ENCODE measurements around the gene YIF1B. TPM values are rescaled to one million over a fixed set of nuclear protein-coding genes. Genes with fewer than 3 reads are reported as not detected.
A peak's percentile ranks its signal among the peaks of the same experiment; 100 is the strongest.

Gene YIF1B
- total and polyA plus RNA-seq, 2 of the 4 experiments (the other 2 are of a cell fraction), result 72.2 to 165 TPM

- no peak overlapping the region for H2BK15ac ChIP-seq (ENCODE audit: low read depth, low read length)
- no peak overlapping the region for H2BK5ac ChIP-seq (ENCODE audit: low read depth, low read length, poor library complexity, severe bottlenecking)
- no peak overlapping the region for H3K14ac ChIP-seq (replicated peaks; ENCODE audit: low read depth, low read length)
- in situ Hi-C loops (cut with MboI; ENCODE audit: low sequenced_read_pairs) (no loop called here), dilution Hi-C loops (cut with HindIII; ENCODE audit: low sequenced_read_pairs, unreplicated experiment) (no loop called here), intact Hi-C loops (cut with micrococcal nuclease) (no loop called here)
- H4K8ac ChIP-seq (ENCODE audit: low read depth in 2 of 2, low read length in 2 of 2), result no peak overlapping the region; a peak in 1 of 4 replicates
- 0 out of 2 replicates have a peak, but pooled peaks cover 5% of the 10 kb centered on the region for H3K9me1 ChIP-seq (ENCODE audit: insufficient read depth, low read length)
- no peak overlapping the region for H3K9ac ChIP-seq (ENCODE audit: low read depth, low read length)
- H3K56ac ChIP-seq (ENCODE audit: extremely low read depth, insufficient read depth, low read length), result no peak overlapping the region
- no peaks in the 10 kb centered on the region for H3K36me3 ChIP-seq (ENCODE audit: control insufficient read depth, insufficient read depth, low read length)
- H3K27me3 ChIP-seq (ENCODE audit: control insufficient read depth, insufficient read depth, low read length), result no peaks in the 10 kb centered on the region; the same call in 1 of the 2 replicates
- H3K18ac ChIP-seq (ENCODE audit: low read depth, low read length), result no peak overlapping the region
- TF ChIP-seq CTCF (conservative IDR thresholded peaks at IDR 0.05; ENCODE audit: low read depth, low read length), result no peak
- TF ChIP-seq NFE2L2 (IDR thresholded peaks at IDR 0.05; ENCODE audit: low read depth, low read length), result no peak
- TF ChIP-seq CEBPB (IDR thresholded peaks at IDR 0.05; ENCODE audit: low read depth, low read length), result no peak
- no peak for TF ChIP-seq ELK1 (IDR thresholded peaks at IDR 0.05; ENCODE audit: borderline replicate concordance, low read depth, low read length)
- no peak for TF ChIP-seq MXI1 (IDR thresholded peaks at IDR 0.05; ENCODE audit: borderline replicate concordance, low read depth, low read length)
- TF ChIP-seq BHLHE40 (IDR thresholded peaks at IDR 0.05; ENCODE audit: low read depth, low read length), result no peak
- no peak for TF ChIP-seq USF2 (IDR thresholded peaks at IDR 0.05; ENCODE audit: low read depth, low read length)
- no peak for TF ChIP-seq MAZ (IDR thresholded peaks at IDR 0.05; ENCODE audit: borderline replicate concordance, low read depth, low read length)
- TF ChIP-seq RFX5 (IDR thresholded peaks at IDR 0.05; ENCODE audit: low read depth, low read length), result no peak
- TF ChIP-seq MAFK (IDR thresholded peaks at IDR 0.05; ENCODE audit: low read depth, low read length), result no peak
- TF ChIP-seq RAD21 (IDR thresholded peaks at IDR 0.05; ENCODE audit: low read length), result no peak
- TF ChIP-seq POLR2A (IDR thresholded peaks at IDR 0.05; ENCODE audit: low read depth, low read length), result no peak
- no peak for TF ChIP-seq FOS (IDR thresholded peaks at IDR 0.05; ENCODE audit: low read depth, low read length)
- ATAC-seq (ENCODE audit: low read depth) (no peak), DNase-seq (no peak)
- no peak overlapping the region for H3K4ac ChIP-seq (ENCODE audit: low read depth, low read length)
- H3K9me3 ChIP-seq (ENCODE audit: control insufficient read depth, insufficient read depth, low read length), result no peaks in the 10 kb centered on the region
- ChIA-PET POLR2A (ENCODE audit: unreplicated experiment) (no interaction called here), CTCF (no interaction called here)
- H3K4me2 ChIP-seq (ENCODE audit: low read depth, low read length), result no peak overlapping the region
- no TSS peak for BruUV-seq (replicated peaks)
- H3K4me3 ChIP-seq (ENCODE audit: insufficient read depth, low read depth, low read length), result no peak overlapping the region
- H3K4me1 ChIP-seq (ENCODE audit: control insufficient read depth, insufficient read depth, low read length), result peaks cover 6% of the 10 kb centered on the region
- H2BK20ac ChIP-seq (ENCODE audit: low read depth, low read length), result no peak overlapping the region
- peak overlapping the region; percentile 4; the same call in 1 of the 2 replicates for H2AK5ac ChIP-seq (ENCODE audit: low read depth, low read length)
- H3K27ac ChIP-seq (ENCODE audit: insufficient read depth, low read length), result no peak overlapping the region
- 93% methylated on average over 5 of the region's 11 CpGs; no CpG with 5 or more reads in 1 of the 2 experiments for WGBS, 2 experiments (ENCODE audit: extremely low coverage in 2 of 2, insufficient read length in 1 of 2)
- no peak overlapping the region for H4K5ac ChIP-seq (ENCODE audit: low read depth, low read length)
- no peaks in the 10 kb centered on the region for H4K20me1 ChIP-seq (ENCODE audit: insufficient read depth, low read length)
- 0 out of 2 replicates have a peak overlapping the region, but pooled peaks have one; percentile 20 for H4K91ac ChIP-seq (ENCODE audit: insufficient read depth, low read depth, low read length)
- peak overlapping the region; percentile 37 for H2AFZ ChIP-seq (replicated peaks; ENCODE audit: low read length, poor library complexity)
- peak overlapping the region; percentile 59 for H2AK9ac ChIP-seq (replicated peaks; ENCODE audit: low read depth, low read length, poor library complexity)
- H2BK120ac ChIP-seq (ENCODE audit: low read depth, low read length), result no peak overlapping the region
- H3K79me1 ChIP-seq (ENCODE audit: low read depth in 1 of 2, low read length in 2 of 2), result peaks cover 6 to 28% of the 10 kb centered on the region in 2 experiments
- no peak overlapping the region for H3K23ac ChIP-seq (ENCODE audit: low read depth, low read length)
These were observed 1.4 kb upstream of the YIF1B start for GRCh38 chr19:38317104-38317612.
